Activated CD8-positive, alpha-beta T cell treated with anti-CD3 and anti-CD28 coated beads for 36 hours (primary cell): ENCODE measurements around the gene DLG2. TPM values are rescaled to one million over a fixed set of nuclear protein-coding genes. Genes with fewer than 3 reads are reported as not detected.

Source experiments
- ATAC-seq: fragments of 200-7000 bp; cut with Tn5 transposase; one replicate; pipeline ENCODE4 v1.10.0; 2021; ENCODE audit warnings: mild to moderate bottlenecking, moderate library complexity
- CTCF ChIA-PET: fragments of 350-600 bp; sonication (Branson Sonifier 250); formaldehyde crosslinking; loops from one replicate; lab custom pipeline; 2021; ENCODE audit warnings: antibody characterized with exemption; lab: Charles Lee
- POLR2A ChIA-PET: fragments of 350-600 bp; sonication (Branson Sonifier 250); formaldehyde crosslinking; loops from one replicate; lab custom pipeline; 2021; ENCODE audit warnings: antibody characterized with exemption; lab: Charles Lee
- DNase-seq: peaks from one replicate; pipeline ENCODE4 v3.0.0-alpha.2; 2020
- H3K27ac Mint-ChIP-seq: one replicate; pipeline ENCODE4 v1.8.0; 2021; ENCODE audit warnings: mild to moderate bottlenecking, mixed read lengths
- H3K27me3 Mint-ChIP-seq: one replicate; pipeline ENCODE4 v1.8.0; 2021; ENCODE audit warnings: mixed read lengths
- H3K36me3 Mint-ChIP-seq: one replicate; pipeline ENCODE4 v1.8.0; 2021; ENCODE audit warnings: low read depth, mixed read lengths
- H3K4me1 Mint-ChIP-seq: one replicate; pipeline ENCODE4 v1.8.0; 2021; ENCODE audit warnings: low read depth, mixed read lengths
- H3K4me3 Mint-ChIP-seq: one replicate; pipeline ENCODE4 v1.8.0; 2021; ENCODE audit warnings: mild to moderate bottlenecking, moderate library complexity, mixed read lengths
- H3K9me3 Mint-ChIP-seq: one replicate; pipeline ENCODE4 v1.8.0; 2021; ENCODE audit warnings: mixed read lengths
- CTCF ChIP-seq: fragments of 200-600 bp; IDR thresholded peaks from one replicate; pipeline ENCODE4 v1.8.0; 2022; ENCODE audit warnings: antibody characterized with exemption, mild to moderate bottlenecking
- intact Hi-C: fragments of 100-400 bp; cut with micrococcal nuclease; formaldehyde crosslinking; loops from one replicate; pipeline ENCODE4 v1.10.0; 2022
- total RNA-seq, 2 experiments: library from RNA; stranded (reverse); gene quantifications; one replicate each; pipeline ENCODE4 v1.2.3, GENCODE V29; 2021

Gene DLG2
- total RNA-seq, 2 experiments from 2014 or later, result 2.2 to 2.6 TPM

- ATAC-seq (peak; percentile 45), DNase-seq (no peak)
- Mint-ChIP-seq H3K27me3 (no peaks in the 10 kb centered on the region), H3K4me3 (no peak overlapping the region), H3K27ac (peak overlapping the region; percentile 80), H3K4me1 (peaks cover 58% of the 10 kb centered on the region), H3K9me3 (no peaks in the 10 kb centered on the region), H3K36me3 (peaks cover 36% of the 10 kb centered on the region)
- CTCF ChIA-PET, result no interaction called here
- no peak for TF ChIP-seq CTCF
- POLR2A ChIA-PET, result interaction anchor here (0.5 to 2.9 kb wide), 6 partner anchors 9 to 157 kb away, joined by 3 to 14 read pairs (median 3); no protein-coding TSS in a partner anchor
- intact Hi-C loops, result no loop called here
These were observed 25.8 kb upstream of the DLG2 start for GRCh38 chr11:85652786-85653447.

- peaks cover 51% of the 10 kb centered on the region for H3K4me1 Mint-ChIP-seq
- TF ChIP-seq CTCF, result no peak
- POLR2A ChIA-PET, result interaction anchor here (1.3 to 4.1 kb wide), 5 partner anchors 14 to 30 kb away, joined by 3 to 33 read pairs (median 6); partner anchors contain the start of genes CREBZF, DLG2 and TMEM126B
- no peaks in the 10 kb centered on the region for H3K9me3 Mint-ChIP-seq
- intact Hi-C loops, result no loop called here
- peaks cover 27% of the 10 kb centered on the region for H3K36me3 Mint-ChIP-seq
- peak overlapping the region; percentile 73 for H3K27ac Mint-ChIP-seq
- H3K27me3 Mint-ChIP-seq, result no peaks in the 10 kb centered on the region
- DNase-seq (no peak), ATAC-seq (no peak)
- CTCF ChIA-PET, result interaction anchor here (1.0 kb wide), 1 partner anchor 9 kb away, joined by 3 read pairs; no protein-coding TSS in a partner anchor
- H3K4me3 Mint-ChIP-seq, result no peak overlapping the region
These were observed 24.0 kb upstream of the DLG2 start for GRCh38 chr11:85651118-85651517.

- TF ChIP-seq CTCF, result no peak
- POLR2A ChIA-PET, result interaction anchor here (0.5 to 4.1 kb wide), 18 partner anchors 9 to 607 kb away, joined by 3 to 38 read pairs (median 4); partner anchors contain the start of genes CREBZF, DLG2 and TMEM126B
- intact Hi-C loops, result no loop called here
- peak within 1 kb of the TSS; percentile 95 for H3K27ac Mint-ChIP-seq
- H3K27me3 Mint-ChIP-seq, result peaks cover 8% of the 10 kb centered on the region
- peak within 1 kb of the TSS; percentile 90 for H3K4me3 Mint-ChIP-seq
- CTCF ChIA-PET, result interaction anchor here (0.7 to 2.9 kb wide), 11 partner anchors 9 to 68 kb away, joined by 3 to 14 read pairs (median 3); partner anchors contain the start of genes DLG2 and TMEM126B
- no peaks in the 10 kb centered on the region for H3K9me3 Mint-ChIP-seq
- peak; percentile 96 for ATAC-seq
- peak; percentile 96 for DNase-seq
- H3K36me3 Mint-ChIP-seq, result peaks cover 17% of the 10 kb centered on the region
- peaks cover 37% of the 10 kb centered on the region for H3K4me1 Mint-ChIP-seq
These were observed 20.6 kb upstream of the DLG2 start, which contains the start of gene TMEM126A for GRCh38 chr11:85647604-85648299. Gene TMEM126A (plus strand): TSS chr11:85647967. CDS start chr11:85650256, 2,289 bp downstream.

DNA sequence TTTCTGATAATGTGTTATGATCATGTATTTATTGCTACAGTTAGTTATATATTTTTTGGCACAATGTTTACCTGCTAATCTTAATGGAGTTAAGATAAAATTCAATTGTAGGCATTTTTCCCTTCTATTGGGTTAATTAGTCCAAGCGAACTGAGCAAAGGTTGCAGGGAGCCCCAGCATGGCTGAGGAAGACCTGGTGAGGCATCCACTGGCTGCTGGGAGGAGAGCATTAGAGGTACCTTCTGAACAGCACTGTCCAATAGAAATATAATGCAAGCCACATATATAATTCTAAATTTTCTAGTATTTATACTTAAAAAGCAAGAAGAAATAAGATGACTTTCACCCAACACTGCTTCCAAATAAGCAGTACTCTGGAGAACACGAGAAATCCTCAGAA, 19.9 kb upstream of the DLG2 start:
- Mint-ChIP-seq H3K4me3 (peak overlapping the region; percentile 90), H3K36me3 (peaks cover 15% of the 10 kb centered on the region), H3K9me3 (no peaks in the 10 kb centered on the region), H3K27me3 (peaks cover 8% of the 10 kb centered on the region), H3K27ac (peak overlapping the region; percentile 95), H3K4me1 (peaks cover 33% of the 10 kb centered on the region)
- DNase-seq (no peak), ATAC-seq (no peak)
- ChIA-PET POLR2A (interaction anchor here (0.6 to 4.1 kb wide), 13 partner anchors 9 to 106 kb away, joined by 3 to 38 read pairs (median 5); partner anchors contain the start of genes CREBZF, DLG2 and TMEM126B), CTCF (interaction anchor here (0.7 to 2.9 kb wide), 10 partner anchors 10 to 69 kb away, joined by 3 to 14 read pairs (median 3); partner anchors contain the start of genes DLG2 and TMEM126B)
- intact Hi-C loops, result no loop called here
- no peak for TF ChIP-seq CTCF
